ENCODE results near the gene BCAP29. TPM values are rescaled to one million over a fixed set of nuclear protein-coding genes. Genes with fewer than 3 reads are reported as not detected.

BCAP29 gene
- total and polyA plus RNA-seq, 2 donors (not counting 3 experiments of a cell fraction or from before 2014, with no cell fraction given) = 122 to 162 TPM

- Histone ChIP-seq H3K4me2 (ENCODE audit: insufficient read depth, low read length) (no peak overlapping the region), H2AFZ (ENCODE audit: low read depth, low read length) (no peak overlapping the region), H3K9me3 (replicated peaks; ENCODE audit: control insufficient read depth, insufficient read depth, low read length) (no peaks in the 10 kb centered on the region), H3K36me3 (ENCODE audit: control insufficient read depth in 2 of 2, extremely low read depth in 1 of 2, insufficient read depth in 2 of 2, low read length in 2 of 2) (peaks cover 18 to 32% of the 10 kb centered on the region in 2 experiments), H3K9me1 (replicated peaks; ENCODE audit: control insufficient read depth, extremely low read depth, insufficient read depth, low read length) (no peaks in the 10 kb centered on the region), H3K9ac (replicated peaks; ENCODE audit: extremely low read depth, insufficient read depth, low read length) (no peak overlapping the region), H4K20me1 (replicated peaks; ENCODE audit: control insufficient read depth, extremely low read depth, insufficient read depth, low read length) (no peaks in the 10 kb centered on the region), H3K27ac (ENCODE audit: insufficient read depth, low read depth, low read length) (no peak overlapping the region), H3K79me2 (ENCODE audit: control insufficient read depth, insufficient read depth, low read length) (no peaks in the 10 kb centered on the region), H3K4me1 (ENCODE audit: control insufficient read depth, extremely low read depth, insufficient read depth, low read length) (peaks cover 9% of the 10 kb centered on the region), H3K4me3 (replicated peaks in 1 of 3; ENCODE audit: insufficient read depth in 1 of 3, low read depth in 1 of 3, low read length in 3 of 3) (no peak overlapping the region), H3K27me3 (ENCODE audit: control insufficient read depth in 2 of 2, insufficient read depth in 2 of 2, low read length in 2 of 2) (no peaks in the 10 kb centered on the region)
- ChIA-PET POLR2A (no interaction called here), CTCF (no interaction called here)
- BruUV-seq (replicated peaks) = no TSS peak
- dilution Hi-C loops (cut with MboI; ENCODE audit: extremely low pct_ligation_motif_present, low sequenced_read_pairs) = no loop called here
- intact Hi-C loops (cut with micrococcal nuclease) = no loop called here
- FAIRE-seq = no peak
- no peak for TF ChIP-seq MAX (IDR thresholded peaks at IDR 0.05; ENCODE audit: insufficient read depth, insufficient read length)
- no peak for TF ChIP-seq FOS (IDR thresholded peaks at IDR 0.05; ENCODE audit: borderline replicate concordance, insufficient read depth, low read length)
- no peak for TF ChIP-seq MYC (IDR thresholded peaks at IDR 0.05; ENCODE audit: low read depth, low read length)
- TF ChIP-seq POLR2AphosphoS5 (IDR thresholded peaks at IDR 0.05; ENCODE audit: insufficient read depth, low read depth, low read length) = no peak
- TF ChIP-seq POLR2A (IDR thresholded peaks at IDR 0.05; ENCODE audit: low read depth, low read length) = no peak
- no peak for TF ChIP-seq GATA2 (IDR thresholded peaks at IDR 0.05; ENCODE audit: insufficient read depth, insufficient read length, low read depth, low read length)
- TF ChIP-seq EZH2 (IDR thresholded peaks at IDR 0.05; ENCODE audit: borderline replicate concordance, low read depth, low read length, severe bottlenecking) = no peak
- TF ChIP-seq JUN (IDR thresholded peaks at IDR 0.05; ENCODE audit: borderline replicate concordance, insufficient read depth, insufficient read length, low read depth) = no peak
- no peak for TF ChIP-seq CTCF (IDR thresholded peaks at IDR 0.05; ENCODE audit: extremely low read depth in 1 of 2, insufficient read depth in 1 of 2, low read depth in 1 of 2, low read length in 2 of 2)
- no peak for DNase-seq (ENCODE audit: low read depth, low spot score)
Observed at GRCh38 chr7:107613948-107614347, 33.9 kb downstream of the BCAP29 start.

Measured in endothelial cell of umbilical vein (primary cell).